Measurements from ENCODE around the gene NSD2.

- TF ChIP-seq CTCF (IDR thresholded peaks at IDR 0.05; ENCODE audit: borderline replicate concordance, extremely low read depth, low read length, poor library complexity, severe bottlenecking) (no peak), EZH2 (IDR thresholded peaks at IDR 0.05; ENCODE audit: borderline replicate concordance, low read depth, low read length, severe bottlenecking) (no peak)
These were observed 8.9 kb upstream of the NSD2 start for GRCh38 chr4:1862055-1862911.

All from DND-41 (cell line).